Central memory CD4-positive, alpha-beta T cell (primary cell): ENCODE measurements around the gene KRT27.

Experiments
- DNase-seq: peaks from one replicate; pipeline ENCODE4 v3.0.0; 2022

KRT27 gene

DNA sequence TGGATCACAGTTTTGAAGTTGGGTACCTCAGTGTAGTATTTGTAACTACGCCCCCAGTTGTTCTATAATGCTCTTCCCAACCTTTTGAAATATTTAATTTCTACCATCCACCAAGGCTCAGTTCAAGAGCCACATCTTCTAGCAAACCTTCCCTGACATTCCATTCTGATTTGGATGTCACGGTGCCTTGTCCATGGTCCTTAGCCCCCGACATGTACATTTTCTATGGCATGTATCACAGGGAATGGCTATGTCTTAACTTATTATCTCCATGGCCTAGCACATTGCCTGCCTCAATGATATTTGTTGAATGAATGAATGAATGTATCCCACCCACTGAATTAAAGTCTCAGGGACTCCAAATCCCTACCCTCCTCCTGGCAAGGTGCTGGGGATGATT, 23.8 kb upstream of the KRT27 start:
- DNase-seq = no peak

DNA sequence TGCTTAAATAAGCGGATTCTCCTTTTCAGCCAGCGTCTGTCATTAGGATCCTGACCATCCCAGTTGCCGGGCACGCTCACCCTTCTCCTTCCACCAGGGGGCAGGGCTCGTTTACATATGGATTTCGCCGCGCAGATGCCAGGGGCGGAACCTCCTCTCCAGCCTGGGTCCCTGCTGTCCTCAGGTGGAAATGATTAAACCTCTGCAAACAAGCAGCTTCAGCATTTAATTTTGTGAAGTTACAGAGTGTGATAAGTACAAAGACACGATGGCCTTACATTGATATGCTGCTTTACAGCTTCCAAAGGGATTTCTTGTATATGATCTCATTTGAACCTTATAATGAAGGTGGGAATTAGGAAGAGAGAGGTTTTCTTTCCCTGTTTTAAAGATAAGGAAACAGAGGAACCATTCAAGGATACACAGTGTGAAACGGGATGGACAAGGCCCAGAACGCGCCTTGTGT, 21.3 kb upstream of the KRT27 start:
- peak; percentile 52 for DNase-seq

DNA sequence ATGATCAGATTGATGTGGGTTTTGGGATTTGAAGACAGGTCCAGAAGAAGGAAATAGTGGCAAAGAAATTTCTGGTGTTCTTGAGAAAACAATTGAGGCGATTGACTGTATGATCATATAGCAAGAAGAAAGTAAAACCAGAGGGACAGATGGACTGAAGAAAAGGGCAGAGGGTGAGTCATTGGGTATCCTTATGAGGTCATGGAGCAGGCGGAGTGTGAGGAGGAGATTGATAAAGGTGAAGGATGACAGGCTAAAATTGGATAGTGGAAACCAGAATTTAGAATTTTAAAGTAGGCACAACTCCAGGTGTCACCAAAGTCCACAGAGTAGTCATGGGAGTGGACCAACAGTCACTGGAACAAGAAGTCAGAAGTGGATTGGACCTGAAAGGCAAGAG, 18.8 kb upstream of the KRT27 start:
- no peak for DNase-seq

DNA sequence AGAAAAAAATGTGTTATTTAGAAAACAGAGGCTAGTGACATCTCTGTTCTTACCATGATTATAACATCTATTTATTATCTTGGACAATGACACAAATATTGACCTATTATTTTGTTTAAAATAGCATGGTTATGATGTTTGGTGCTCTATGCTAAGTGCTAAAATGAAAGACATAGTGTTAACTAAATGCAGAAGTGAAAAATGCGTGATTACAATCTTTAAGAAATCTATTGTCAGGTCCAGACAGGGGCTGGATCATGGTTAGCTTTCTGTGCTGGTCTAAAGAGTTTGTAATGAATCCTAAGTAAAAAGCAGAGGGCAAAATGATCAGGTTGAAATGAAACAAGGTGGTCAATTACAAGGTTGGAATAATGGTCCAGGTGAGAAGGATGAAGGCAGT, 18.0 kb upstream of the KRT27 start:
- no peak for DNase-seq

DNA sequence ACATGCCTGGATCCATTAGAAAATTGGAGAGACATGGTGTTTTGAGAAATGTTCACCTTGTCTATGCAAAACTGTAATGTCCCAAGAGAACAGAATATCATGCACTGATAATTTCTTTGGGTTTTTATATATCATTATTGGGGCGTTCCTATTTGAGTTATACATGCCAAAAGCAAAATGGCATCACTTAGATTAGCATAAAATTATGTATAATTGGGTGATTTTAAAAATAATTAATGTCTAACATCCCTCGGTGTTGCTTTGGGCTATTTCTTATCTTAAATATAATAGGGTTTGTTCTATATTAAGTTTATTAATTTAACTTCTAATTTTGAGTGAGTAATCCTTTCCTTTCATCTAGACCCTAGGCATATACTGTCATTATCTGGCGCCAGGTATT, 17.5 kb upstream of the KRT27 start, which contains the start of gene KRT28:
KRT28 (minus strand) TSS at position 101 of the 400 bp plus-strand sequence; CDS start at position 35, 66 bp downstream.
- DNase-seq = no peak

DNA sequence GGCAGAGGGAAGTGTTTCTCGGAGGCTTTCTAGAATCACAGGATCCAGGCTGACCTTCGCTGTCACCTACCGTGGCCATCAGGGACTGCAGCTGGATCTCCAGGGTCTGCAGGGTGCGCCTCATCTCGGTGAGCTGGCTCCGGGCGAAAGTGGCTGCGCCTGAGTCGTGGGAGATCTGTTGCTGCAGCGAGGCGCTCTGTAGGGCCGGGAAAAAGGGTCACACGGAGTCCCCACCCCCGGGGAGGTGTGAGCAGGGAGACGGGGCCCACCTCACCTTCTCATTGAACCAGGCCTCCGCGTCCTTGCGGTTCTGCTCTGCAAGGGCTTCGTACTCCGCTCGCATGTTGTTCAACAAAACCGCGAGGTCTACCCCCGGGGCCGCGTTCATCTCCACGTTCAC, 14.5 kb upstream of the KRT27 start:
- DNase-seq = no peak

DNA sequence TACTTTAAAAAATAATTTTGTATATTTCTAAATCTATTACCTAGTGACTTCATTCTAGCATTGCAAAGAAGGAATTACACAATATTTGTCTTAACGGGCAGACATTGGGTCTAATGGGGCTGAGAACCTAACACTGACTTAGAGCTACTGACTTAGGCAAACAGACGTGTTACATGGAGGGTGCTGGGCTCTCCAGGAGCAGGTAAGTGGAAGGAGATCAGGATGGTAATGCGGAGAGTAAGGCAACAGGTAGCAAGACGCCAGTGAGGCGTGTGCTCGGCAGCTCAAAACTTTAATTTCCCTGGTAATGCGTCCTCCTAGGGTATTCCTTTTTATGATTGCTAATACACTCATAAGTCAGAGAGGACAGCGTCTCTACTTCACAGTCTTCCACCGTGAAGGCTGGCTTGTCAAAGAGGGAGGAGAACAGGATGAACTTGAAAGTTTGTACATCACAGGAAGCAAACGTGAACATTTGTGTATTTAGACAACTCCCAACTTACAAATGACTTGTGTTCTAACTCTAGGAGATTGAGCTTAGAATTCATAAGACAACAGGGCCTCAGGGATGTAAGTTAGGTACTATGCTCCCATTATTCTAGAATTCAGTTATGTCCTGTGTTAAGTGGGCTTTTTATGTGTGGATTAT, 12.8 kb upstream of the KRT27 start:
- no peak for DNase-seq

DNA sequence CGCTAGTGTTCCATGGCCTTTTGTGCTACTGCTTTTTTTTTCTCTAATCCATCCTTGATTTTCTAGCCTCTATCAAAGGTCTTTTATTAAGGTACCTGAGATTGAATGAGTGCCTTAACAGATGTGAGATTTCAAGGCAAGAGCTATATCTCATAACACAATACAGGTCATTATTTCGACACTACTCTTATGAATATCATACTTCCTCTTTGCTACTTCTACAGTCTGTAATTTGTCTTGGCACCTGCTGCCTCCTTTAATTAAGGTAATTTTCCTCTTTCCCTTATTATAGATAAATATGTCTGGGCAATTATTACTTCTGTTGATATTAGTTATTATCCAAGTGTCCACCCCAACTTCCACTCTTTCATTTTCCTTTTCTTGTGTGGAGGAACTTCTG, 12.1 kb upstream of the KRT27 start:
- no peak for DNase-seq

DNA sequence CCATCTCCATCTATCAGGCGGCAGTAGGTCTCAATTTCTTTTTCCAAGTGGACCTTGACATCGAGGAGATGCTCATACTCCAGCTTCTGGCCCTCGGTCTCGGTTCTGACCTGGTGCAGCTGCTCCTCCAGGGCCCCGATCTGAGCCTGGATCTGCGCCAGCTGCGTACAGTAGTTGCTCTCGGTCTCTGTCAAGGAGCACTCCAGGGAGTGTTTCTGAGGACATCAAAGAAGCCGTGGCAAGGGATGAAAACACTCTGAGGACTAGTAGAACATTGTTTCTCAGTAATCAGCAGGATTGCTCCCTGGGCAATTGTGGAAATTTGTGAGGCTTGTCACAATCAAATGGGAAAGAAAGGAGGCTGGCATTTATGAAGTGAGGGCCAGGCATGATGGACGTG, 11.5 kb upstream of the KRT27 start:
- no peak for DNase-seq

DNA sequence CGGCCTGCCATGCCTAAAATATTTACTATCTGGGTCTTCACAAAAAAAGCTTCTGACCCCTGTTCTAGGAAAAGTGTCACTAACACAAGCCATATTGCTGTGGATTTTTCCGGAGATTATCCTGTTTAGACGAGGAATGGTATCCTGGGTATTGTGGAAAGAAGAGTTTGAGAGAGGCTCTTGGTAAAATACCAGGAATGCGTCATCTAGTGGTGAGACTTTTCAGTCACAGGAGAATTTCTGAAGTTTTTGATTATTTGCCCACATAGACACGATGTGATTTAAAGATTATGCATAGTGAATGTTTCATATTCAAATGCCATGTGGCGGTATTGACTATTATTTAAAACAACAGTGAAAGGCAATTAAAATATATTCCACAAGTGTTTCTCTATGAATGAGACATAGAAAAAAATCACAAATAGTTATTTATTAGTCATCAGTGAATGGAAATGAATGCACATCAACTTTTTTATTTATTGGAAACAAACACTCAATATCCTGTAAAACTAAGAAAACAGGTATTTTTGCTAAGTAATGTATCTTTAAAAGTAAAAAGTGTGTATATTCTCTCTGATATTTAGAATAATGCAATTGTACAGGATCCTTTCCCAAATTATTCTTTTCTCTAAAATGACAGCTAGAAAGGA, 9.6 kb upstream of the KRT27 start:
- no peak for DNase-seq

DNA sequence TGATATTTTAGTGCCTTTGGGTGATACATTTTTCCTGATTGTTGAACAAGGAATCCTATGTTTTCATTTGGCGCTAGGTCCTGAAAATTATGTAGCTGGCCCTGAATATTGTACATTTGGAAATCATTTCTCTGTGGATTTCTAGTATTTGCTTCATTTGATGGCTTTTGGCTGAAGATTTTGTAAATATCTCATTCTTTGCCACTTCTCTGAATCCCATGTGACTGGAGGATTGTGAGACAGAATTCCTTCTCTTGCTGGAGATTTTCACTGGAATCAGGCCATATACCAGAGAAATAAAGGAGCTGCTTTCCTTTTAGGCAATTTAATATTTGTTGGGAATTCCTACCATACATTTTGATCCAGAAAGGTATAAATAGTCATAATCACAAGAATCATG, 8.8 kb upstream of the KRT27 start:
- DNase-seq = no peak

DNA sequence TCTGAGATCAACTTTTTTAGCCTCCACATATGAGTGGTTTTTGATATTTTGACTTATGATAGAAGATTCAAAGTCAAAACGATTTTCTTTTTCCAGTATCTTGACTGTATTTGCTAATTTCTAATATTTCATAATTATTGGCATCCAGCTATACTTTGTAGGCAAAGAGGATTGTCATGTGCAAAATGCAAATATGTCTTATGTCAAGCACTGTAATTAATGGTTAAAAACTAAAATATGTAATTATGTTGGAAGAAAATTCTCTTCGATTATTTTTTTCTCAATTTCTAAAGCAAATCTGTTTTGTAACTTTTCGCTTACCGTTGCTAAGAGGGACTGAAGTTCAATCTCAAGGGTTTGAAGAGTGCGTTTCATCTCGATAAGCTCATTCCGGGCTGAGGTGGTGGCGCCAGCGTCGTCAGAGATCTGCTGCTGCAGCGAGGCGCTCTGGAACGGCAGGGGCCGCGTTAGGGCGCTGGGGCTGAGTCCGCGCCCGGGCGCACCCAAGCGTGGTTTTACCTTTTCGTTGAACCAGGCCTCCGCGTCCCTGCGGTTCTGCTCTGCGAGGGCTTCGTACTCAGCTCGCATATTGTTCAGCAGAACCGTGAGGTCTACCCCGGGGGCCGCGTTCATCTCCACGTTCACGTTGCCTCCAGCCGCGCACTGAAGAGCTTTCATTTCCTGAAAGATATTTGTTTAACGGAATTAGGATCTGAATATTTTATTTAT, 3.0 kb downstream of the KRT27 start:
- DNase-seq = no peak

DNA sequence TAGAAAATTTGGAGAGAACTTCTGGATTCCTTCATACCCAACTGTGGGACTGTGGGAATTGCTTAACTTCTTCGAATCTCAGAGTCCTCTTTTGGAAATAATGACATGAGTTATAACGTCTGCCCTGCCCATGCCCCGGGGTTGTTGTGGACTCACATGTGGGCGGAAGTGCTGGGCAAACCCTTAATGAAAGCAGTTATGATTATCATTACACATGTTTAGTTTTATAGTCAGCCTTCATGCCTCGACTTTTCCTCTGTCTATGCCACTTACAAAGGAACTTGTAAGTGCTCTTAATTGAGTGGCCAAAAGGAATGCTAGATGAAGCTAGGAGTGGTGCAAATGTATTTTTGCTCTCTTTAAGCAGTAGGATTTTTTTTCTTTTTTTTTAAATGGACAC, 3.9 kb downstream of the KRT27 start:
- no peak for DNase-seq

DNA sequence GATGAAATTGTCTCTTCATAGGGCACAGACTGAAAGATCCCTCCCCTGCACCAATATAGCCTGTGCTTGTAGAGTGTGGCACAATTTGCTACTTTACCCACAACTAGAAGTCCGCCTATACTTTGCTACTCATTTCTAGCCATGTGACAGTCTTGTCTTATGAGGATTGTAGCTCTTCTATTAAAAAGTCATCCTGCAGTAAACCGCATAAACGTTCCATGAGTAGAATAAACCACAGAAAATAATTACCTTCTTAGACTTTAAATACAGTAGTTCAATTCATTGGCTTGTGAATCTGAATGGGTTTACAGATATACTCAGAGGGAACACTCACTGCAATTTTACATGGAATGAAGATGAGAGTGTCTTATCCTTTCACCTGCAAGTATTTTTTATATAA, 4.4 kb downstream of the KRT27 start:
- DNase-seq = no peak

DNA sequence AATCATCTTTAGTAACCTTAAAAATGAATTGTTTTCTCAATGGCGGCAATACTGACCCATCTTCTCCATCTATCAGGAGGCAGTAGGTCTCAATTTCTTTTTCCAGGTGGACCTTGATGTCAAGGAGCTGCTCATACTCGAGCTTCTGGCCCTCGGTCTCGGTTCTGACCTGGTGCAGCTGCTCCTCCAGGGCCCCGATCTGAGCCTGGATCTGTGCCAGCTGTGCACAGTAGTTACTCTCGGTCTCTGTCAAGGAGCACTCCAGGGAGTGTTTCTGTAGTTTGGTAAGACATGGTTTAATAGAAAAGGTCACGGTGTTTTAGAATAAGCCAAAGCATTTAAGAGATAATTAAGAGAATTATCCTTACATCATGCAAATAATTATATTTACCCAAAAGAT, 4.9 kb downstream of the KRT27 start:
- DNase-seq = no peak

DNA sequence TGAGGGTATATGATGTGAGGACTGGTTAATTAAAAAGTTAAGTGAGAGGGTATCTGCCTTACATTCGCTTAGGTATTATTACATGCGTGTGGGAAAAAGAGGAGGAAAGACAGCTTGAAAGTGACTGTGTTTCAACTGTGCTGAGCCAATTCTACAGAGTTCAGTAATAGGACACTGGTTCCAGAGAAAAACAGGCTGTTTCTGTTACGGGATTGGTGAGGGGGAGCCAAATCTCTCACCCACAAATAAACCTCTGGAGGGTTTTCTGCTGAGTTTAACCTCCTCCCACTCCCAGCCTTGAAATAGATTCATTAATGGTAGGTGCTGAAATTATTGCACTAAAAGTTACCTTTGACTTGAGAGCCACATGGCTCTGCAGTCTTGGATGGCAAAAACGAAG, 6.4 kb downstream of the KRT27 start:
- no peak for DNase-seq

DNA sequence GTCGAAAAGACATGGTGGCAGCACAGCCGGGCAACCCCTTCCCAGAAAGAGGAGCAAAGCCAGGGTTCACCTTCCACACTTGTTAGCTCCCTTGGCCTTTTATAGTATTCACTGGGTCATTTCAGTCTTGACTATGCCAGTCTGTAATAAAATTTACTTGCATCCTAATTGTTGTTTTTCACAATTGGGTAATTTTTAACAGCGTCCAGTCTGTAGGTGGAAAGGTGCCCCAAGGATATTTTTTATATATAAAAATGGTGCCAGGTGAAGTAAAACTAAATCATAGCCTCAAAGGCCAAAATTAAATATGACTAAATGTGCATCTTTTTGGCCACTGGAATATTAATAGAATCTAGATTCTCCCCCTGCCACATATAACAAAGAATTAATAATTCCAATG, 10.2 kb downstream of the KRT27 start, which contains the start of gene KRT26:
KRT26 (minus strand) TSS at position 101 of the 400 bp plus-strand sequence; CDS start at position 13, 88 bp downstream.
- no peak for DNase-seq

DNA sequence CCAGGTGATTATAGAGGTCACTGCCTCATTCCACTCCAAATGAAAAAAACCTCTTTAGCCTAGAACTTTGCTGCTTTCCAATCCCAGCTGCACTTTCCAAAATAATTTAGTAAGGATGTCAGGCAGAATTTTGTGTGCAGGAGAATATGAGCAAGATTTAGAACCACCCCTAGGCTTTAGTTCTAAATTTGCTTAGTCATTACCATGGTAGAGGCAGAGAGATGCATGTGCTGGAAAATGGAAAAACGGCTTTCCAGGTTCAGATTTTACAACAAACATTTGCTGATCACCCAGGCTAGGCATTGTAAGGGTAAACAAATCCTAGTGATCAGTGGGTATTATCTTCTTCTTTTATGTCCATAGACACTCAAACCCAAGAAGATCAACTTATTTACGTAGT, 16.7 kb downstream of the KRT27 start:
- DNase-seq = no peak

DNA sequence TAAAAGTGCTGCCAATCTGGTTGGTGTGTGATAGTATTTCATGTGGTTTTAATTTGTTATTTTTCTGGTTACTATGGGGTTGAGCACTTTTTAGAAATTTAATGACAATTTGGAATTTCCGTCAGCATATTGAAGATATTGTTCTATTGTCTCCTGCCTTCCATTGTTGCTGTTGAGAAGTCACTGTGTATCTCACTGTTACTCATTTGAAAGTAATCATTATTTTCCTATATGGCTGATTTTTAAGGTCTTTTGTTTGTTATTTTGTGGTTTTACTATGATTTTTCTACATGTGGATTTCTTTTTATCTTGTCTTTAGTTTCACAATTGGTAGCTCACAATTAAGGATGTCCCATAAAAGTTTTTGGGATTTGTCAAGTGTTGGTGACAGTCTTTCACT, 18.6 kb downstream of the KRT27 start:
- DNase-seq = no peak

DNA sequence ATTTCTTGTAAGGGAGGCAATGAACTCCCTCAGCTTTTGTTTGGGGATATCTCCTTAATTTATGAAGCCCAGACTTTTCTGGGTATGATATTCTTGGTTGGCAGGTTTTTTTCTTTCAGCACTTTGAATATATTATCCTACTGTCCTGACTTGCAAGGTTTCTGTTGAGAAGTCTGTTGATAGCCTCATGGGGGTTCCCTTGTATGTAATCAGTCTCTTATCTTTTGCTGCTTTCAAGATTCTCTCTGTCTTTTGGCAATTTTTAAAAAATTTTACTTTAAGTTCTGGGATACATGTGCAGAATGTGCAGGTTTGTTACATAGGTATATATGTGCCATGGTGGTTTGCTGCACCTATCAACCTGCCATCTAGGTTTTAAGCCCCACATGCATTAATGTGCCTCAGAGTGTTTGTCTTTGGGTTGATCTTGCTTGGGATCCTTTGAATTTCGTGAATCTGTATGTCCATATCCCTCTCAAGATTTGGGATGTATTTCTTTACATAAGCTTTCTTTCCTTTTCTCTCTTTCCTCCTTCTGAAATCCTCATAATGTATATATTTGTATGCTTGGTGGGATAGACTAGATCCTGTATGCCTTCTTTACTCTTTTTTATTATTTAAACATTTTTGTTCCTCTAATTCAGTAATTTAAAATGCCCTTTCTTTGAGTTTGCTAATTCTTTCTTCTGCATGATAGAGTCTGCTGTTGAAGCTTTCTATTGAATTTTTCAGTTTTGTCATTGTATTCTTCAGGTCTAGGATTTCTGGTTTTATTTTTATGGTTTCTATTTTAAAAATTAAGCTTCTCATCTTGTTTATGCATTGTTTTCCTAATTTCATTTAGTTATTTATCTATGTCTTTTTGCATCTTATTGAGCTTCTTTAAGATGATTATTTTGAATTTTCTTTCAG, 22.0 kb downstream of the KRT27 start:
- DNase-seq = no peak

DNA sequence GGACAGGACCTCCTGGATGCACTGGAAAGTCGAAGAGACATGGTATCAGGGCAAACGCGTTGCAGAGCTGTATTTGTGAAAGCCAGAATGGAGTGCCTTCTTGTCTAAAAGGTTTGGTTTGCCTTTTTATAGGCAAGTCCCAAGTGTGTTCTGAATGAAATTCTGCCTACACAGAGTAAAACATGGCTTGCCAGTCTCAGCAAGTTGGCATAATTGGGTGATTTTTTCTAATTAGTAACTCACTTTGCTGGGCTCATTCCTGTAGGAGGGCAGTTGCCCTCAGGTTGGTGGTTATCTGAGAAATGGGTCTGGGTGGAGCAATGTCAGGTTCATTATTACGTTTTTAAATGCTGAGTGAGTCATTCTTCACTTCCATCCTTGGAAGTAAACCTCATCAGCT, 27.1 kb downstream of the KRT27 start, which contains the start of gene KRT25:
KRT25 (minus strand) TSS at position 101 of the 400 bp plus-strand sequence; CDS start at position 41, 60 bp downstream.
- DNase-seq = no peak

DNA sequence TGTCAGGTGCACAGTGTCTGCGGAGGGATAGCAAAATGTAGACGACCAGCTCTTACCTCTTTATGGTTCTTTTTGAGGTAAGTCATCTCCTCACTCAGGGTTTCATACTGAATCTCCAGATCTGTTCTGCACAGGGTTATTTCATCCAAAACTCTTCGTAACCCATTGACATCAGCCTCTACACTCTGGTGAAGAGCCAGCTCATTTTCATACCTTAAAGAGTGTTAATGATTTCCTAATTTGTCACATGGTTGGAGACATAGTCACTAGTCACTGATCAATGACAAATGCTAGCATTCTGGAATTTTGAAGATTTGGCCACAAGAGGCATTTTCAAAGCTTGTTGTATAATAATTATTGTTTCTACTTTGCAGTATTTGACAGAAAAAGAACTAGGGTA, 28.5 kb downstream of the KRT27 start:
- no peak for DNase-seq

DNA sequence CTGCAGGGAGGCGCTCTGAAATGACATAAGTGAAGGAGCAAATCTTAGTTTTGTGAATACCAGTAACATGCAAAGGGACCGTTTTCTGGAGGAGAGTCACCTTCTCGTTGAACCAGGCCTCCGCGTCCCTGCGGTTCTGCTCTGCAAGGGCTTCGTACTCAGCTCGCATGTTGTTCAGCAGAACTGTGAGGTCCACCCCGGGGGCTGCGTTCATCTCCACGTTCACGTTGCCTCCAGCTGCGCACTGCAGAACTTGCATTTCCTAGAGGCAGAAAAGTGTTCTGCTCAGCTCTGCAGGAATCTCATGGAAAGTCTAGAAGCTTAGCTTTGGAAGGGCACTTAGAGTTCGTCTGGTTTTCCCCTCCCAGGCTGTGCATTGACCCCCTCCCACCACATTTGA, 31.3 kb downstream of the KRT27 start:
- DNase-seq = no peak
